NCI-H69 (cell line): ENCODE results near the gene EMC9.

Source experiments
- DNase-seq: peaks from one replicate; lab custom pipeline; 2025; lab: John Stamatoyannopoulos, UW

Gene EMC9

GRCh38 chr14:24149302-24149969 lies 8.0 kb upstream of the EMC9 start:
- no peak for DNase-seq

GRCh38 chr14:24147761-24148428 lies 6.5 kb upstream of the EMC9 start:
- peak; percentile 40 for DNase-seq

- DNase-seq = peak; percentile 99
These were observed 5.8 kb upstream of the EMC9 start, which contains the start of gene RNF31 for GRCh38 chr14:24146978-24147760. TSS of gene RNF31 (plus strand) at chr14:24147498. CDS start at chr14:24147699, 201 bp downstream.

GRCh38 chr14:24146453-24146977 lies 5.1 kb upstream of the EMC9 start, which contains the start of gene PSME2:
TSS of gene PSME2 (minus strand) at chr14:24146610. CDS start at chr14:24146581, 29 bp downstream.
- DNase-seq = peak; percentile 99

GRCh38 chr14:24145690-24146452 lies 4.5 kb upstream of the EMC9 start:
- peak; percentile 73 for DNase-seq

- DNase-seq = no peak
These were observed 3.8 kb upstream of the EMC9 start for GRCh38 chr14:24145219-24145618.

- DNase-seq = no peak
These were observed 3.1 kb upstream of the EMC9 start for GRCh38 chr14:24144451-24144850.

GRCh38 chr14:24143511-24143910 lies 2.1 kb upstream of the EMC9 start:
- DNase-seq = no peak

- peak; percentile 21 for DNase-seq
These were observed 2.0 kb downstream of the EMC9 start for GRCh38 chr14:24139272-24139934.

- DNase-seq = no peak
These were observed 2.8 kb downstream of the EMC9 start for GRCh38 chr14:24138396-24139271.

GRCh38 chr14:24137529-24138395 lies 3.6 kb downstream of the EMC9 start:
- DNase-seq = no peak

- DNase-seq = peak; percentile 13
These were observed 4.5 kb downstream of the EMC9 start for GRCh38 chr14:24136684-24137528.

- peak; percentile 98 for DNase-seq
These were observed 5.3 kb downstream of the EMC9 start, which contains the start of gene PSME1 for GRCh38 chr14:24135834-24136683. TSS of gene PSME1 (plus strand) at chr14:24136194. CDS start at chr14:24136263, 69 bp downstream.

- no peak for DNase-seq
These were observed 5.9 kb downstream of the EMC9 start for GRCh38 chr14:24135584-24135833.

GRCh38 chr14:24133735-24134134 lies 7.7 kb downstream of the EMC9 start:
- DNase-seq = no peak

- DNase-seq = no peak
These were observed 8.4 kb downstream of the EMC9 start for GRCh38 chr14:24132976-24133375.

GRCh38 chr14:24132061-24132685 lies 9.2 kb downstream of the EMC9 start:
- DNase-seq = peak; percentile 94
